GM10847 (cell line): ENCODE measurements around the gene DNAH10.

ENCODE experiments used
- POLR2A ChIP-seq: IDR thresholded peaks from 2 replicates; pipeline ENCODE4 v1.6.1; 2011; ENCODE audit not compliant: insufficient read length; ENCODE audit errors: extremely low read depth

The DNAH10 gene

GRCh38 chr12:123948401-123948795 lies 186.3 kb downstream of the DNAH10 start:
- no peak for TF ChIP-seq POLR2A

GRCh38 chr12:123948796-123949769 lies 187.0 kb downstream of the DNAH10 start:
- no peak for TF ChIP-seq POLR2A

- no peak for TF ChIP-seq POLR2A
Observed at GRCh38 chr12:123949770-123950165, 187.7 kb downstream of the DNAH10 start.

GRCh38 chr12:123950476-123951349 lies 188.6 kb downstream of the DNAH10 start:
- TF ChIP-seq POLR2A: no peak

- TF ChIP-seq POLR2A: no peak
Observed at GRCh38 chr12:123951467-123951866, 189.4 kb downstream of the DNAH10 start.

- no peak for TF ChIP-seq POLR2A
Observed at GRCh38 chr12:123952037-123952436, 189.9 kb downstream of the DNAH10 start.

- TF ChIP-seq POLR2A: no peak
Observed at GRCh38 chr12:123954647-123955350, 192.7 kb downstream of the DNAH10 start.

GRCh38 chr12:123956249-123956648 lies 194.1 kb downstream of the DNAH10 start:
- no peak for TF ChIP-seq POLR2A

- no peak for TF ChIP-seq POLR2A
Observed at GRCh38 chr12:123957196-123957595, 195.1 kb downstream of the DNAH10 start.

GRCh38 chr12:123958462-123958861 lies 196.4 kb downstream of the DNAH10 start:
- no peak for TF ChIP-seq POLR2A

- TF ChIP-seq POLR2A: no peak
Observed at GRCh38 chr12:123958876-123959275, 196.8 kb downstream of the DNAH10 start.

GRCh38 chr12:123960029-123960735 lies 198.1 kb downstream of the DNAH10 start:
- no peak for TF ChIP-seq POLR2A

GRCh38 chr12:123960856-123961255 lies 198.8 kb downstream of the DNAH10 start:
- TF ChIP-seq POLR2A: no peak

GRCh38 chr12:123961585-123962345 lies 199.7 kb downstream of the DNAH10 start:
- no peak for TF ChIP-seq POLR2A
